DOHH2 (cell line): ENCODE data around the gene ACMSD.

Experiments used
- H3F3A ChIP-seq: fragments of 200-600 bp; sonication (generic), shearing (Covaris generic); 2 replicates; pipeline ENCODE4 v1.6.0; 2016; ENCODE audit warnings: antibody characterized with exemption, mild to moderate bottlenecking; ENCODE audit not compliant: control insufficient read depth, insufficient read depth
- H3K27ac ChIP-seq: fragments of 200-600 bp; sonication (generic); 2 replicates; pipeline ENCODE4 v1.5.1; 2014; ENCODE audit warnings: low read depth, mild to moderate bottlenecking, low read length, moderate library complexity
- H3K27me3 ChIP-seq: fragments of 200-600 bp; sonication (generic); 2 replicates; pipeline ENCODE4 v1.6.1; 2014; ENCODE audit warnings: mild to moderate bottlenecking, low read length, mixed read lengths; ENCODE audit not compliant: control insufficient read depth
- H3K36me3 ChIP-seq: fragments of 200-600 bp; sonication (generic); 2 replicates; pipeline ENCODE4 v1.6.1; 2014; ENCODE audit warnings: mild to moderate bottlenecking, low read length, moderate library complexity, mixed read lengths; ENCODE audit not compliant: control insufficient read depth
- H3K4me1 ChIP-seq: fragments of 200-600 bp; sonication (generic); 2 replicates; pipeline ENCODE4 v1.6.1; 2014; ENCODE audit warnings: mild to moderate bottlenecking, low read length, mixed read lengths; ENCODE audit not compliant: control insufficient read depth
- H3K4me2 ChIP-seq: fragments of 200-600 bp; sonication (generic); 2 replicates; pipeline ENCODE4 v1.6.0; 2014; ENCODE audit warnings: mild to moderate bottlenecking, low read length, moderate library complexity
- H3K4me3 ChIP-seq: fragments of 200-600 bp; sonication (generic); 2 replicates; pipeline ENCODE4 v1.5.1; 2014; ENCODE audit warnings: mild to moderate bottlenecking, low read length, mixed read lengths
- H3K79me2 ChIP-seq: fragments of 200-600 bp; sonication (generic); 2 replicates; pipeline ENCODE4 v1.6.1; 2014; ENCODE audit warnings: mild to moderate bottlenecking, low read length, mixed read lengths; ENCODE audit not compliant: control insufficient read depth
- H3K9me2 ChIP-seq: fragments of 200-600 bp; sonication (generic); replicated peaks from 2 replicates; pipeline ENCODE4 v1.6.1; 2014; ENCODE audit warnings: mild to moderate bottlenecking, low read length, mixed read lengths; ENCODE audit not compliant: control insufficient read depth
- H3K9me3 ChIP-seq: fragments of 200-600 bp; sonication (generic); 2 replicates; pipeline ENCODE4 v1.6.1; 2014; ENCODE audit warnings: antibody characterized with exemption, low read length, mixed read lengths; ENCODE audit not compliant: control insufficient read depth, insufficient read depth
- H4K20me1 ChIP-seq: fragments of 200-600 bp; sonication (generic); 2 replicates; pipeline ENCODE4 v1.6.0; 2014; ENCODE audit warnings: low read depth, mild to moderate bottlenecking, antibody characterized with exemption, low read length, moderate library complexity; ENCODE audit not compliant: control insufficient read depth, insufficient read depth
- CTCF ChIP-seq: fragments of 200-600 bp; sonication (generic); IDR thresholded peaks from one replicate; pipeline ENCODE4 v1.5.1; 2014; ENCODE audit warnings: antibody characterized with exemption, mild to moderate bottlenecking, low read depth, low read length; ENCODE audit not compliant: poor library complexity, severe bottlenecking
- EZH2phosphoT487 ChIP-seq: fragments of 200-600 bp; sonication (generic); IDR thresholded peaks from 2 replicates; pipeline ENCODE4 v1.6.1; 2017; ENCODE audit warnings: borderline replicate concordance, mild to moderate bottlenecking, antibody characterized with exemption, low read length, moderate library complexity, mixed read lengths

ACMSD gene

GRCh38 chr2:134911400-134911785 lies 73.0 kb downstream of the ACMSD start:
- Histone ChIP-seq H3K36me3 (no peaks in the 10 kb centered on the region), H3K4me1 (no peaks in the 10 kb centered on the region), H3K4me3 (no peak overlapping the region), H3K27ac (no peak overlapping the region), H3K9me3 (peaks cover 16% of the 10 kb centered on the region; the same call in 1 of the 2 replicates), H3F3A (no peaks in the 10 kb centered on the region), H3K9me2 (no peaks in the 10 kb centered on the region), H3K79me2 (no peaks in the 10 kb centered on the region), H3K4me2 (no peak overlapping the region), H4K20me1 (no peaks in the 10 kb centered on the region), H3K27me3 (no peaks in the 10 kb centered on the region)
- no peak for TF ChIP-seq CTCF
- no peak for TF ChIP-seq EZH2phosphoT487

GRCh38 chr2:134912361-134912760 lies 73.9 kb downstream of the ACMSD start:
- no peak overlapping the region for H3K4me3 ChIP-seq
- H4K20me1 ChIP-seq = no peaks in the 10 kb centered on the region
- H3K9me3 ChIP-seq = peaks cover 12% of the 10 kb centered on the region; the same call in 1 of the 2 replicates
- H3K27ac ChIP-seq = no peak overlapping the region
- no peaks in the 10 kb centered on the region for H3K27me3 ChIP-seq
- H3F3A ChIP-seq = 0 out of 2 replicates have a peak, but pooled peaks cover under 1% of the 10 kb centered on the region
- TF ChIP-seq EZH2phosphoT487 (no peak), CTCF (no peak)
- H3K4me2 ChIP-seq = no peak overlapping the region
- H3K4me1 ChIP-seq = peaks cover 7% of the 10 kb centered on the region
- no peaks in the 10 kb centered on the region for H3K9me2 ChIP-seq
- H3K36me3 ChIP-seq = no peaks in the 10 kb centered on the region
- peaks cover 6% of the 10 kb centered on the region for H3K79me2 ChIP-seq

GRCh38 chr2:134917360-134917865 lies 79.0 kb downstream of the ACMSD start:
- H3K4me2 ChIP-seq = peak overlapping the region; percentile 90
- peaks cover 24% of the 10 kb centered on the region for H3K36me3 ChIP-seq
- H3K9me2 ChIP-seq = no peaks in the 10 kb centered on the region
- H3K4me1 ChIP-seq = peaks cover 23% of the 10 kb centered on the region
- TF ChIP-seq CTCF (no peak), EZH2phosphoT487 (no peak)
- peak overlapping the region; percentile 84 for H3K4me3 ChIP-seq
- no peaks in the 10 kb centered on the region for H3K27me3 ChIP-seq
- peaks cover 46% of the 10 kb centered on the region for H3K79me2 ChIP-seq
- H3K9me3 ChIP-seq = 0 out of 2 replicates have a peak, but pooled peaks cover 7% of the 10 kb centered on the region
- H4K20me1 ChIP-seq = no peaks in the 10 kb centered on the region; the same call in 1 of the 2 replicates
- peaks cover 6% of the 10 kb centered on the region for H3F3A ChIP-seq
- H3K27ac ChIP-seq = peak overlapping the region; percentile 89
